ENCODE results near the gene LENG9.
"Not testable (repeated sequence)": the region's sequence is repeated elsewhere in the genome, so short reads cannot be mapped to it uniquely, and the experiment has no call there.

Gene LENG9

GRCh38 chr19:54463531-54464043 is at the start of gene LENG9:
Gene LENG9 (minus strand): TSS chr19:54463778. CDS start chr19:54463526, 252 bp downstream.
- peak; percentile 88 for DNase-seq (ENCODE audit: low read depth)

- not testable (repeated sequence) for DNase-seq (ENCODE audit: low read depth)
Observed at GRCh38 chr19:54509200-54509940, 45.8 kb upstream of the LENG9 start.

GRCh38 chr19:54508487-54508886 is 44.9 kb upstream of the LENG9 start:
- DNase-seq (ENCODE audit: low read depth): not testable (repeated sequence)

- DNase-seq (ENCODE audit: low read depth): no peak
Observed at GRCh38 chr19:54507824-54508223, 44.2 kb upstream of the LENG9 start.

GRCh38 chr19:54507038-54507717 is 43.6 kb upstream of the LENG9 start:
- DNase-seq (ENCODE audit: low read depth): not testable (repeated sequence)

GRCh38 chr19:54506079-54506478 is 42.5 kb upstream of the LENG9 start:
- no peak for DNase-seq (ENCODE audit: low read depth)

GRCh38 chr19:54505542-54505941 is 42.0 kb upstream of the LENG9 start:
- not testable (repeated sequence) for DNase-seq (ENCODE audit: low read depth)

- no peak for DNase-seq (ENCODE audit: low read depth)
Observed at GRCh38 chr19:54502518-54503048, 39.0 kb upstream of the LENG9 start, which contains the start of gene LAIR2. Gene LAIR2 (plus strand): TSS chr19:54502831. CDS start chr19:54502919, 88 bp downstream.

- not testable (repeated sequence) for DNase-seq (ENCODE audit: low read depth)
Observed at GRCh38 chr19:54498451-54498772, 34.8 kb upstream of the LENG9 start.

- not testable (repeated sequence) for DNase-seq (ENCODE audit: low read depth)
Observed at GRCh38 chr19:54497747-54498450, 34.3 kb upstream of the LENG9 start.

- DNase-seq (ENCODE audit: low read depth): not testable (repeated sequence)
Observed at GRCh38 chr19:54495284-54495683, 31.7 kb upstream of the LENG9 start.

- DNase-seq (ENCODE audit: low read depth): no peak
Observed at GRCh38 chr19:54493967-54494585, 30.5 kb upstream of the LENG9 start.

GRCh38 chr19:54493056-54493455 is 29.5 kb upstream of the LENG9 start:
- not testable (repeated sequence) for DNase-seq (ENCODE audit: low read depth)

GRCh38 chr19:54492568-54492967 is 29.0 kb upstream of the LENG9 start:
- no peak for DNase-seq (ENCODE audit: low read depth)

GRCh38 chr19:54489766-54490165 is 26.2 kb upstream of the LENG9 start:
- no peak for DNase-seq (ENCODE audit: low read depth)

- no peak for DNase-seq (ENCODE audit: low read depth)
Observed at GRCh38 chr19:54489341-54489740, 25.8 kb upstream of the LENG9 start.

- no peak for DNase-seq (ENCODE audit: low read depth)
Observed at GRCh38 chr19:54485851-54486250, 22.3 kb upstream of the LENG9 start.

- no peak for DNase-seq (ENCODE audit: low read depth)
Observed at GRCh38 chr19:54484451-54484850, 20.9 kb upstream of the LENG9 start.

- DNase-seq (ENCODE audit: low read depth): no peak
Observed at GRCh38 chr19:54482889-54483288, 19.3 kb upstream of the LENG9 start.

GRCh38 chr19:54481326-54481930 is 17.9 kb upstream of the LENG9 start:
- no peak for DNase-seq (ENCODE audit: low read depth)

- DNase-seq (ENCODE audit: low read depth): no peak
Observed at GRCh38 chr19:54480051-54480450, 16.5 kb upstream of the LENG9 start.
